Left hindlimb (tissue), 1 donor: ENCODE data around the gene ZNF672.
"Not testable (repeated sequence)": the region's sequence is repeated elsewhere in the genome, so short reads cannot be mapped to it uniquely, and the experiment has no call there.

ENCODE experiments used
- DNase-seq: peaks from one replicate; pipeline ENCODE4 v3.0.0-alpha.2; 2018

ZNF672 gene

DNA sequence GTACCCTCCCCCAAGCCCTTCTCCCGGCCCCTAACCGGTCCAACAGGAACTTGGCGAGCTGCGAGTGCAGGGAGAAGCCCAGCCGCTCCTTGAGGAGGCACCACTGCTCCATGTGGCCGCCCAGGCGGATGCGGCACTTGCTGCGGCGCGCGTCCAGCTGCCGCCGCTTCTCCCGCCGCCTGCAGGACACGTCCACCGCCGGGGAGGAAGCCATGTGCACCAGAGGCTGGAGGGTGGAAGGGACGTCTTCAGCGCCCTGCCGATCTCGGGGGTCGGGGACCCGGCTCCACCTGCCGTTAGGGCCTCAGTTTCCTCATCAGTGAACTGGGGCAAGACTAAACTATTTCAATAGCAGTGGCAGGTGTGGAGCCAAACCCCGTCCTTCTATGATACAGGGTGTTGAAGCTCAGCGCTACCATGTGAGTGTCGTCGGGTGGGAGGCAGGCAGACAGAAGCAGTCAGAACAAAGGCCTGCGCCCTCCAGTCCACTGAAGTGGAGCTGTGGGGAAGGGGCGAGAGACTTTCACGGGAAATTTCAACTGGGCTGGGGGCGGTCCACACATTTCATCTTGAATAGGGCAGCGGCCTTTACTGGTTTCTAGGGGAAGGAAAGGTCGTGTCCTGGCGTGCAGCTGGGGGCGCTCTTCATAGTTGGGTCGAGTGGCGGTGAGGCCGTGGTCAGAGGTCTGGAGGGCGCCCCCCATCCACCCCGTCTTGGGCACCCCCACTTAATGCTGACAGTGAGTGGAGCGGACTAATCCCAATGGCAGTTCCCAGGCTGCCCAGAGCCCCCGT, 20.3 kb downstream of the ZNF672 start:
- DNase-seq: peak; percentile 75

DNA sequence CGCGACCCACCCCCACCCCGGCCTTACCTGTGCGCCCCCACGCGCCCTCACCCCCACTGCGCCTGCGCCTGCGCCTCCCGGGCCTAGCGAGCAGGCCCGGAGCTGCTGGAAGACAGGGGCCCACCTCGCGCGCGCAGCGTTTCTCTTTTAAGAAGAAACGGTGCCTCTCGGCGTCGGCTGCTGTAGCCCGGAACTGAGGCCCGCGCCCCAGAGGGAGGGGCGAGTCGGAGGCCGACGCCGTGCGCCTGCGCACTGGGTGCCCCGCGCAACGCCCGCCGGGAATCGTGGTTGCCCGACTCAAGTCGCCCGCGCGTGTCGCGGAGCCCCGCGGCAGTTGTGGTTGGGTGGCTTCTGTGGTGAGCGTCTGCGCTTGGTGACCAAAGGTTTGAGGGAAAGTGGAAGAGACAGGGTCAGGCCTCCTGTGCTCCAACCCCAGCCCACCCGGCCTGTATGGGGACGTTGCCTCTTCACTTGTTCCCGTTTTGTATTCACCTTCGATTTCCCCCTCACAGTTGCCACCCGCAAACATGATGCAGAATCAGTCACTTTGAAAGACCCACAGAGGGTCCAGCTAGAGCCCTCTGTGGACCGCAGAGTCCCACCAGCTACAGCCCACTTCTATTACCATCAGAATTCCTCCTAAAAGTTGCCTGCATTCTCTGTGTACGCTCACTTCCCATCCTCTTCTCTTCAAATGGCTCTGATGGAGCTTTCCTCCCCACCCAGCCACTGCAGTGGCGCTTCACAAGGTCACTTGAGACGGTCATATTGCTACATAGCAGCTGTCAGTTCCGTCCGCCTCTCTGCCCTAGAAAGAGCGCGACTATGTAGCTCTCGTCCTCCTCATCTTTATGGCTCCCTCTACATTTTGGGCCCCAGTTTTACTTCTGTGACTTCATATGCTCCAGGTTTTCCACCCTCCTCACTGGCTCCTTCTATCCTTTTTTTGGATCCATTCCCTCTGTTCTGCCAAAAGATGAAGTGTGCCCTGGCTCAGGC, 21.2 kb downstream of the ZNF672 start, which contains the start of gene ZNF692:
TSS of gene ZNF692 (minus strand) at position 195 of the 999 bp plus-strand sequence. CDS start 776 bp downstream, outside the sequence.
- peak; percentile 98 for DNase-seq

DNA sequence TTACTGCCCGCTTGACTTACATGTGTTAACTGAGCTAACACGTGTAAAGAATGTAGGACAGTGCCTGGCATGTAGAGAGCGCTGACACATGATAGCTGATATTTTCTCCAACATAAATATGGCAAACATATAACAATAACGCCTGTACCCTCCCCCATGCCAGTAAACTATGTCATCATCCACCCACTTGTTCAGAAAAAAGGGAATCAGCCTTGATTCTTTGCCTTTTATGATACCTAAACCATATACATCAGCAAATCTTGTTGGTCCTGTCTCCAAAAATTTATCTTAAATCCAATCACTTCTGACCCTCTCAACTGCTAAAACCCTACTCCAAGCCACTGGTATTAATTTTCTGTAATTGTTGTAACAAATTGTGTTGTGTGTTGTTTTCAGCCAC, 22.0 kb downstream of the ZNF672 start:
- no peak for DNase-seq

DNA sequence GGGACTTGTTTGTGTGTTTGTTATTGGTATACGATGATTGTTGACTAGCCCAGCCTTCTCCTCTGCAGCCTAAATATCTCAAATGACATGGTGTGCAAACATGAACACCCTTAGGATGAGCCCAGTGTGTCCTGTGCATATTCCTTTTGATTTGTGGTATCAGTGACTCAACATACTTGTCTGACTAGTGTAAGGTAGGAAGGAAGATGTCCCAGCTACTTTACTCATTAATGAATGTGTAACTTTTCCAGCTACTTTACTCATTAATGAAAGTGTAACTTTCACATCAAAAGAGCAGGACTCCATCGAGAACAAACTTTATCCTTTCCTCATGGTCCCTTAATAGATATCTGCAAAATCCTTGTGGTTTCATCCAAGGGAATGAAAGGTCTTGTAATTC, 23.6 kb downstream of the ZNF672 start:
- DNase-seq: no peak

DNA sequence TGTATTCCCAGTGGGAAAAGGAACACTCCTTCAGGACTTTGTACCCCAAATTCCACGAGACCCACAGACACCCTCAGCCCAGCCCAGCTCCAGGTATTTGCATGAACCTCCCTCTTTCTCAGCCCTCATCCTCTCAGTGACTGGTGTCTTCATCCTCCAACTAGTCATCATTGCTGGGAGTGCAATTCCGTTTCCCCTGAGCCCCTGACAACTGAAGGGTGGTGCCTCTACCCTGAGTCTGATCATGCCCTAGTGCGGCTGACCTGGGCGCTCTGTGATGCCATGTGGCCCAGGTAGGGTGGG, 24.6 kb downstream of the ZNF672 start:
- DNase-seq: no peak

DNA sequence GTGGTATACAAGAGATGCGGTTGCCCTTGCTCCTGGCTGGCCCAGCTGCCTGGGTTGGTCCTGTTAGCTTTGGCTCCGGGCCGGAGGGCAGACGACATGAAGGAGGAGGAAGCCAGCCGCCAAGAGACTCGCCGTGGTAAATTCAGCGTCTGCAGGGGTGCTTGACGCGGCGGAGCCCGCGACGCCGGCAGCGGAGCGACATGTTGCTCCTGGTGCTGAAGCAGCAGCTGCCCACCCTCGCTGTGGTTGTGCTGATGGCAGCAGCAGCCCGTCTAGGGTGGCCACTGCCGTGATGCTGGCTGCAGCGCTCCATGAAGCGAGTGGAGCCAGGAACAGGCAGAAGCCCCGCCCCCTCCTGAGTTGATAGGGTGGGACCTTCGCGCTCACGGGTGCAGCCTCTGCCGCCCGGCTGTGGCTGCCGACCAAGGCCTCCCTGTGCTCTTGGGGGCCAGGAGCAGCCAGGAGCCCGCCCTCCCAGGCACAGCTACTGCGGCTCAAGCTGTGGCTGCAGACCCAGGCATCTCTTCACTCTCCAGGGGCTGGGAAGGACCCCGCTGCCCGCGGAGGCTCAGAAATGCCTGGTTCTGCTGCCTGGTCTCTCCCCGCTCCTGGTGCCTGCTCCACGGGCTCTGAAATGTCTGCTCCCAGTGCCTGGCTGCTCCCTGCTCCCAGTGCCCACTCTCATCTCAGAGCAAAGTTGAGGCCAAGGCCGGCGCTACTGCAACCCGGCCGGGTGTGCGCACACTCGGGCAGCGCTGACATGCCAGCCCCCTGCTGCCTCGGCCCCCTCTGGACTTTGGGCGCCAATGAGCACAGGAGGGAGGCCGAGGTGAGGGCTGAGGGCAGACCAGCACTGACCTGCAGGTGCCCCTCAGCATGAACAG, 25.2 kb downstream of the ZNF672 start:
- DNase-seq: peak; percentile 90

DNA sequence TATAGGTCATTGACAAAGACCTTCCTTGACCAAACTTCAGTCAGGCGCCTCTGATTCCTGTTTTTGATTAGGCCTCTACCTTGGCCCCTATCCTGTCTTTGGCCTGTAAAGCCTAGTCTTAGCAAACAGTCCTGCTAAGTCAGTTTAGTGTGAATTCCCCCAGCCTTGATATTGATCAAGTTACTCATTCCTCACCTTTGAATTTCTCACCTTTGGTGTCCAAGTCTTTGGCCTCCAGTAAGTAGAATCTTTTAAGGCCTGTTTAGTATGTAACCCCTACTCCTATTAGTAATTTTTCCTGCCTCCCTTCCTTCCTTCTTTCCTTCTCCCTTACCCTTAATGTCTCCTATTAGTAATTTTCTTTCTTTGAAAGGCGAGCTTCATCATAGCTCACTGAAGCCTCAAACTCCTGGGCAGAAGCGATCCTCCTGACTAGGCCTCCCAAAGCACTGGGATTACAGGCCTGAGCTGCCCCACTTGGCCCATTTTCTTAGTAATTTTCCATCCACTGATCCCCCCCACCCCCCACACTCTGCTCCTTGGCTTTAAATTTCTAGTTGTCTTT, 33.9 kb downstream of the ZNF672 start:
- DNase-seq: no peak

DNA sequence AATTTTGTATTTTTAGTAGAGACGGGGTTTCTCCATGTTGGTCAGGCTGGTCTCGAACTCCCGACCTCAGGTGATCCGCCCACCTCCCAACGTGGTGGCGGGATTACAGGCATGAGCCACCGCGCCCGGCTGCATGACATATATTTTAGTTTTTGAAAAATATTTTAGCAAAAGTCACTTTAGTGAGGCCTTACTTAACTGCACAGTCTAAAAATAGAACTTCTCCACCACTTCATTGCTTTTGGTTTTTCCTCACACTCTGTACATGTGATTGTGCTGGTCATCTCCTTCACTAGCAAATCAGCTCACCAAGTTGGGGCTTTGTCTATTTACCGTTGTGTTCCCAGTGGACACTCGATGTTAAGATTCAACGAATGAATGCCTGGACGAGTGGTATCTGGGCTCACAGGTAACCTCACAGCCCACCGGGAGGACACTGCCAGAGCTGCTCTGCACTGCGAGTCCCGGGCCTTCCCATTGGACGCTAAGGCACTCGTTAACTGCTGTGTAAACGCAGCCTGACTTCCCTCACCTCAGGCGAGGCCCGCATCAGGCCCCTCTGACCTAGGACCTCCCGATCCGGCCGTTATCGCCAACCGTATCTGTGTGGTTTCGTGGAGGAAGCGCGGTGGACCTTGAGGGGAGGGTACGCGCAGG, 34.9 kb downstream of the ZNF672 start:
- peak; percentile 79 for DNase-seq

DNA sequence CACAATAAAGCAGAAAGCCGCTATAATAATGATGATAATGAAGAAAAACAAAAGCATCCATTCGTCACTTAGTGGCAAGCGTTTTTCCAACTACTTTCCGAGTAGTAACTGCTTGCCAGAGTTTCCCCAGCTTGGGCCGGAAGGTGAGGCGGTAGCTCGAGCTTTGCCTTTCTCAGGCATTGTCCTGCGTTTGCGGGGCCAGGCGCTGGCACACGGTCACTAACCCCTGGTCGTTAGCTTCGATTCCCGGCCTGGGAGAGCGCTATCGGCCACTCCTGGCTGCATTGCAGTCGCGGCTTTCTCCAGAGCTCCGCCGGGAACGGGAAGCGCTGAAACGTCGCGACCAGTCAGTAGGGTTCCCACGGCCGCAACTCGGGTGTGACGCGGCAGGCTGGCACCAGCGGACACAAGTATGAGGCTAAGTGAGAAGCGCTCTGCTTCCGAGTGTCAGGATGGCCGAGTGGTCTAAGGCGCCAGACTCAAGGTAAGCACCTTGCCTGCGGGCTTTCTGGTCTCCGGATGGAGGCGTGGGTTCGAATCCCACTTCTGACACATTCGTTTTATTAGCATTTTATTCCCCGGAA, 35.5 kb downstream of the ZNF672 start:
- DNase-seq: peak; percentile 97

DNA sequence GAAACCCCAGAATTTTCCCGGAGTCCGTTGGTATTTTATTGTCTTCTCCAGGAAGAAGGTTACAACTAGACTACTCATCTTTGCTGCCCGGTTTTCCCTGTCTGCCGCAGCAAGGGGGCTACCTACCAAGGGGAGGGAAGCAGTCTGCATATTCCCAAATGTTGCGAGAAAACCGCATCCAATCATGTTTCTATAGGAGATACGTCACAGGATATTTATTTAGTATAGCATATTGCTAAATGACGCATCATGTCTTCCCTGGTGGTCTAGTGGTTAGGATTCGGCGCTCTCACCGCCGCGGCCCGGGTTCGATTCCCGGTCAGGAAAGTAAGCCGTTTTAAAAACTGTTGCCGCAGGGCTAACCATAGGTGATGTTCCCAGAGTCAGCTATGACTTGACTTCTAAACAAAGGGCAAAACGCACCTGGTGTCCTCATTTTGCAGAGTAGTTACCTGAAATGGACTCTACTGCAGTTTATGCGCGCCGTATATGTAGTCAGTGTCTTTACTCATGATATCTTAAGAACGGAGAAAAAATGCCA, 36.0 kb downstream of the ZNF672 start:
- peak; percentile 92 for DNase-seq

DNA sequence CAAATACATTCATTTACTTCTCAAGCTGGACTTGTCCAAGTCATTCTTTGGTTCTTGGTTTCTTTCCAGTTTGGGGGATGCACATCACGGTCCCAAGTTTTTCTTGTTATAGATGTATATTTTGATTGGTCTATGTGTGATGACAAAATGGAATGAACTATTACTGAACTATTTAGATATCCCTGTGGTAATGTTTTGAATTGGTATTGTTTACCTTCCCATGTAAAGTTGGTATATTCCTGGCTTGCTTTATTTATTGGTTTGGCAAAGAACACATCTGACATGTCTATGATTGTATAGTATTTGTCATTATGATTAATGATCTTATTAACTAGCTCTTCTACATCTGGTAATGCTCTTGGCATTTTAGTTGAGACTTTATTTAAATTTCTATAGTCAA, 43.2 kb downstream of the ZNF672 start:
- DNase-seq: no peak

DNA sequence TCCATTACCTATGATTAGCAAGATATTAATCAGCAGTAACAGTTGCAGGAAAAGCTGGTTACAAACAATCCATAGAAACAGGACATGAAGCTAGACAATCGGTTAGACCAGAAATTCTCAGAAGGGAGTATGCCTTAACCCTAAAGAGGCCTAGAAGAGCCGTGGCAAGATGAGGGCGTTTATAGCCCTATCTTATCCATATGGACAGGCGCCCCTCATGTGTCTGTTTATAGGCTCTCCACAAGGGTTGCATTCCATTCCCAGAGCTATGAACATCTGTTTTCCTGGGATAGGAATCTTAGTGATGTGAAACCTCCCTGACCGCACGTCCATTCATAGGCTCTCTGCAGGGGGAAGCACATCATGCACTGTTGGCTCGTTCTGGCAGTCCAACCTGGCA, 44.4 kb downstream of the ZNF672 start:
- DNase-seq: not testable (repeated sequence)

DNA sequence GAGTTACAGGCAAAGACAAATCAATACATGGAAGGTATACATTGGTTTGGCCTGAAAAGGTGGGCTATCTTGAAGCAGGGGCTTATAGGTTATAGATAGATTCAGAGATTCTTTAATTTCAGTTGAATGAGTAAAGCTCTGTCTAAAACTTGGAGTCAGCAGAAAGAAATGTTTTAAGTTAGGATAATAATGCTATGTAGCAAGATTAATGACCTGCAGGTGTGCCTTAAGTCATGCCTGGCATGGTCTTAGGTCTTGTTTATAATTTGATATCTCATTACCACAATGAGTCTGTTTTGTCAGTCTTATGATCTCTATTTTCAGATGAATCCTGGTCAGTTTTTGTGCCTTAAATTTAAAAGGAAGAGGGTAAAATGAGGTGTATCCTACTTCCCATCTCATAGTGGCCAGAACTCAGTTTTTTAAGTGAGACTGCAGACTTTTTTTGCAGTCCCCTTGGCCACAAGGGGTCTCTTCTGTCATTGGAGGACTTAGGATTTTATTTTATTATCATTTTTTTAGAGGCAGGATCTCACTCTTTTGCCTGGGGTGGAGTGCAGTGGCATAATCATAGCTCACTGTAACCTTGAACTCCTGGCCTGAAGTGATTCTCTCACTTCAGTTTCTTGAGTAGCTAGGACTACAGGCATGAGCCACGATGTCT, 46.7 kb downstream of the ZNF672 start:
- DNase-seq: no peak

DNA sequence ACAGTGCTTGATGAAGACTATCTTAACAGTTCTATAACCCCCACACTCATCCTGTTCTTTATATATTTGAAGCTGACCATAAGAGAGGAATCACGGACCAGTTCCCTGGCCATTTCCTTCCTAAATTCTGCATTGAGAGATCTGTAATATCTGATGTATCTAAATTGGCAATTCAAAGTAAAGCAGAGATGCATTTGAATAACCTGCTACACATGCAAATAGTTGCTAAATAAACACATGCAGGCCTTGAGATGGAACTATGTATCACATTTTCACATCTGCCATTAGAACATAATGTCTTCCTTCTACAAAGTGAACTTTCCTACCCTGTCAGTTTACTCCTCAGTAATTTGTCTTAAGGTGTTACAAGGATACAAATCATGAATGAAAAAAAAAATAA, 47.6 kb downstream of the ZNF672 start:
- no peak for DNase-seq

DNA sequence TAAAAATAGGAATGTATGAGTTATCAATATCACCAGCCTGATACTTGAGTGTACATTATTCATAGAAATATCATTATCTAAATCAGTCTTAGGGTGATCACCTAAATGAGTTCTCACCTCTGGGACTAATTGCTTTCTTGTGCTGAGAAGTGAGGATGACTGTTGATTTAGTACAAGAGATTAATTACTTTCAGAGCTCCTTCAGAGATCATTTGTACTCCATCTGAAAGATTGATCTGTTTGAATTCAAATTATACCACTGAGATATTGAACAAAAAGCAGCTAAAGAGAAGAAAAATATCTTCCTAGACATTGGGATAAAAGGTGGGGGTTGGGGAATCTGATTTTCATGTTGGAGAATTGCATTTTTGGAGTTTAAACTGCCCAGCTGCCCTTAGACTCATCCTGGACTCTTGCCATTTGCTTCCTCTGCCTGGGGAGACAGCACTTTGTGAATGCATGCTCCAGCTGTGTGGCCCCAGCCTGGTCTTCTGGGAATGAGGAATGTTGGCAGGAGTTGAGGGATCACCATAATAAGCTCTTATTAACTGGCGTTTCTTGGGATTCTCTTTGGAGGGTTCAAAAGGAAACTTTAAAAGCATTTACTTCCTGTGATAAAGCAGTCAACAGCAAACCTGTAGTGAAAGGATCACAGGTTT, 48.3 kb downstream of the ZNF672 start:
- peak; percentile 54 for DNase-seq

DNA sequence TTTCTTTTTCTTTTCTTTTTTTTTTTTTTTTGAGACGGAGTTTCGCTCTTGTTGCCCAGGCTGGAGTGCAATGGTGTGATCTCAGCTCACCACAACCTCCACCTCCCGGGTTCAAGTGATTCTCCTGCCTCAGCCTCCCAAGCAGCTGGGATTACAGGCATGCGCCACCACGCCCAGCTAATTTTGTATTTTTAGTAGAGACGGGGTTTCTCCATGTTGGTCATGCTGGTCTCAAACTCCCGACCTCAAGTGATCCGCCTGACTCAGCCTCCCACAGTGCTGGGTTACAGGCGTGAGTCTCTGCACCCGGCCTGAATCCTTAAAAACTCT, 51.9 kb downstream of the ZNF672 start:
- not testable (repeated sequence) for DNase-seq

DNA sequence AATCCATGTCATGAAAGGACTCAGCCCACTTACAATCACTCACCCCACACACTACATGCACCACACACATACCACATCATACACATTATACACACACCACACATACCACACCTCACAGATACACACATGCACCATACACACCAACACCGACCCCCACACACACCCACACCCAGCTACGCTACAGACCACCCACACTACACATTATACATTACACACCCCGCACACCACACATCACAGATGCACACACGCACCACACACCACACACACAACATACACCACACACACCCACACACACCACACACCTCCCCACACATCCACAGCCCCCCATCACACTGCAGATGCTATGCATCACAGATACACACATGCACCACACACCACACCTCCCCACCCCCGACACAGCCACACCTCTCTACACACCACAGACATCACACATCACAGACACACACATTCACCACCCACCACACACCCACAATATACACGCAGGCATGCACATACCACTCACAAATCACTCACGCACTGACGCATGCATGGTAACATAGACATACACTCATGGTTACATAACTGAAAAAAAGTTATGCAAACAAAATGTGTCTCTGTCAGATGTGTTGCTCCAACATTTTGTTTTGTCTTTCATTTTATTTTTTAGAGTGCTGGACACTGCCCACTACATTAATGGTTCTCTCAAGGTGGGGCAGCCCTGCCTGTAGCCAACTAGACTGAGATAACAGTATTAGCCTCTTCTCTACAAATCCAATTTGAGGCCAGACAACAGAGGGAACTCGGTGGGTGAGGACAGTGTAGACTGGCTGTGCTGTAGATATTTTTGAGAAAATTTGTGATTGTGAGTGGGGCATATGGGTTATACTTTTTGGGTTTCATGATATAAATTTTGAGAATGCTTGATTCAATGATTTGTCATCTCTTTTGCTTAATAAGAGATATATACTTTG, 52.8 kb downstream of the ZNF672 start:
- DNase-seq: no peak

DNA sequence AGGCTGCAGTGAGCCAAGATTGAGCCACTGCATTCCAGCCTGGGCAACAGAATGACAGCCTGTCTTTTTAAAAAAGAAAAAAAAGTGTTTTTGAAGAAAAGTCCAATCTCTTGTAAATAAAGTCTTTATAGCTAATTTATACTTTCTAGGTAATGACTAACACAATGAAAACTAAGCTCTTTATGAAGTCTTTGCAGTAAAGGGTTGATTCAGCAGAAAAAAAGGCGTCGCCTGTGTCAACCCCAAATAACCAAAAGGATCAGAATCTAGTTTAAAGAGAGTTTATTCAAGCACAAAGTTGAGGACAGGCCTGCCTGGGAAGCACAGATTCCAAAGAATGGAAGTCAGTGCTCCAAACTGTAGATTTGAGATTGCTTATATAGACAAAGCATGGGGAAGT, 53.7 kb downstream of the ZNF672 start:
- no peak for DNase-seq

DNA sequence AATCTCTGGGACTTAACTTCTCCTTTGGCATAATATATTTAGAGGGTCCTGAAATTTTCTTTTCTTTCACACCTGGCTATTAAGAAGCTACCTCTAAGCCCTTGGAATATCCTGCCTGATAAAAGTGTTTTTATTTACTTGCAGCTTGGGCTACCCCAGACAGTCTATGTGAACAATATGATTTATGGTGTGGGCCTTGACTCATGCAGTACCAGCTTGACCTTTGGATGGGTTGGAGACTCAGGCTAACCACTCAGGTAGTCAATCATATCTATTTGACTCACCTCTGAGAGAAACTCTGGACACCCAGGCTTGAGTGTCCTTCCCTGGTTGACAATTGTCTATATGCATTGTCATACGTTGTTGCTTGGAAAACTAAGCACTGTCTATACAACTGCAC, 54.6 kb downstream of the ZNF672 start:
- DNase-seq: no peak
